CD4-positive, CD25-positive, alpha-beta regulatory T cell (primary cell): ENCODE results near the gene KIF13A. TPM values are rescaled to one million over a fixed set of nuclear protein-coding genes. Genes with fewer than 3 reads are reported as not detected.
"Not testable (repeated sequence)": the region's sequence is repeated elsewhere in the genome, so short reads cannot be mapped to it uniquely, and the experiment has no call there.

ENCODE experiments used
- ATAC-seq, 2 donors: fragments of 150-1000 bp; cut with Tn5 transposase; one replicate each; pipeline ENCODE4 v1.10.0; 2021; ENCODE audit warnings: low read depth in 2 of 2, moderate number of reproducible peaks in 2 of 2, moderate library complexity in 1 of 2
- DNase-seq, 3 donors: peaks; one replicate each; pipeline versions ENCODE4 v3.0.0 to v3.0.0-alpha.2; 2012 to 2022; ENCODE audit warnings: mixed read lengths in 1 of 3
- H3K27ac ChIP-seq: one replicate; pipeline ENCODE4 v1.7.0; 2013; ENCODE audit warnings: mild to moderate bottlenecking, low read length; ENCODE audit not compliant: insufficient read depth, poor library complexity, severe bottlenecking
- H3K27me3 ChIP-seq: one replicate; pipeline ENCODE4 v1.7.0; 2013; ENCODE audit warnings: low read length; ENCODE audit not compliant: control insufficient read depth, insufficient read depth
- H3K36me3 ChIP-seq: one replicate; pipeline ENCODE4 v1.7.0; 2013; ENCODE audit warnings: mild to moderate bottlenecking, low read length, moderate library complexity; ENCODE audit not compliant: control insufficient read depth, insufficient read depth
- H3K4me1 ChIP-seq: 2 replicates; pipeline ENCODE4 v1.7.0; 2013; ENCODE audit warnings: mild to moderate bottlenecking, low read length; ENCODE audit not compliant: insufficient read depth, control insufficient read depth, poor library complexity, severe bottlenecking
- H3K4me3 ChIP-seq: one replicate; pipeline ENCODE4 v1.7.0; 2013; ENCODE audit warnings: low read depth, mild to moderate bottlenecking, low read length, moderate library complexity
- H3K9me3 ChIP-seq, 2 experiments: 1 replicate in 1 of 2; 2 replicates in 1 of 2; pipeline ENCODE4 v1.7.0; 2013; ENCODE audit warnings: low read length in 2 of 2, mild to moderate bottlenecking in 1 of 2, moderate library complexity in 1 of 2; ENCODE audit not compliant: control insufficient read depth in 2 of 2
- H3K27ac Mint-ChIP-seq, 3 donors: one replicate each; pipeline ENCODE4 v1.8.0; 2020 to 2022; ENCODE audit warnings: mild to moderate bottlenecking in 3 of 3, mixed read lengths in 3 of 3, moderate library complexity in 2 of 3
- H3K27me3 Mint-ChIP-seq: one replicate; pipeline ENCODE4 v1.8.0; 2022; ENCODE audit warnings: mild to moderate bottlenecking, mixed read lengths
- H3K36me3 Mint-ChIP-seq: one replicate; pipeline ENCODE4 v1.8.0; 2020; ENCODE audit warnings: mixed read lengths
- H3K4me1 Mint-ChIP-seq, 4 donors: one replicate each; pipeline ENCODE4 v1.8.0; 2020 to 2022; ENCODE audit warnings: mixed read lengths in 4 of 4, mild to moderate bottlenecking in 1 of 4
- H3K4me3 Mint-ChIP-seq, 4 donors: one replicate each; pipeline ENCODE4 v1.8.0; 2020 to 2022; ENCODE audit warnings: mild to moderate bottlenecking in 4 of 4, mixed read lengths in 4 of 4, moderate library complexity in 3 of 4
- H3K9me3 Mint-ChIP-seq, 7 donors: one replicate each; pipeline ENCODE4 v1.8.0; 2020 to 2022; ENCODE audit warnings: mixed read lengths in 7 of 7, mild to moderate bottlenecking in 3 of 7, moderate library complexity in 2 of 7
- polyA plus RNA-seq, 4 donors: library from polyadenylated mRNA; unstranded; fragments of 300-500 nt; fragmentation: Illumina TruSeq; gene quantifications; one replicate each; pipeline ENCODE4 v1.2.3, GENCODE V29; 2021
- total RNA-seq: library from RNA; stranded (reverse); gene quantifications from one replicate; pipeline ENCODE4 v1.2.3, GENCODE V29; 2022

The KIF13A gene
- total and polyA plus RNA-seq, 5 donors from 2014 or later = 0.49 TPM; not detected in 4

GRCh38 chr6:17758119-17758518 lies 229.3 kb downstream of the KIF13A start:
- DNase-seq (no peak), ATAC-seq (no peak)
- Histone ChIP-seq H3K27ac (no peak overlapping the region), H3K9me3 (no peaks in the 10 kb centered on the region), H3K36me3 (no peaks in the 10 kb centered on the region), H3K27me3 (no peaks in the 10 kb centered on the region), H3K4me3 (no peak overlapping the region), H3K4me1 (no peaks in the 10 kb centered on the region)
- Mint-ChIP-seq H3K36me3 (no peaks in the 10 kb centered on the region), H3K27ac (no peak overlapping the region), H3K4me1 (no peaks in the 10 kb centered on the region), H3K9me3 (no peaks in the 10 kb centered on the region), H3K27me3 (peaks cover 15% of the 10 kb centered on the region), H3K4me3 (no peak overlapping the region)

- Mint-ChIP-seq H3K27me3 (peaks cover 8% of the 10 kb centered on the region), H3K9me3 (no peaks in the 10 kb centered on the region), H3K4me1 (no peaks in the 10 kb centered on the region), H3K4me3 (no peak overlapping the region), H3K27ac (peak overlapping the region in 1 of 3 donors; percentile 32), H3K36me3 (no peaks in the 10 kb centered on the region)
- Histone ChIP-seq H3K36me3 (no peaks in the 10 kb centered on the region), H3K27ac (no peak overlapping the region), H3K9me3 (no peaks in the 10 kb centered on the region), H3K4me3 (no peak overlapping the region), H3K27me3 (no peaks in the 10 kb centered on the region), H3K4me1 (no peaks in the 10 kb centered on the region)
- ATAC-seq (no peak), DNase-seq (no peak)
Observed at GRCh38 chr6:17754254-17754653, 233.2 kb downstream of the KIF13A start.

- H3K36me3 Mint-ChIP-seq, H3K27ac ChIP-seq, H3K27ac Mint-ChIP-seq, H3K4me3 ChIP-seq, H3K27me3 ChIP-seq, H3K4me3 Mint-ChIP-seq, H3K9me3 Mint-ChIP-seq, H3K4me1 ChIP-seq, H3K36me3 ChIP-seq, H3K4me1 Mint-ChIP-seq, ATAC-seq, H3K9me3 ChIP-seq, DNase-seq: not testable (repeated sequence)
- H3K27me3 Mint-ChIP-seq = peaks cover 25% of the 10 kb centered on the region
Observed at GRCh38 chr6:17745324-17745723, 242.1 kb downstream of the KIF13A start.

GRCh38 chr6:17744757-17745308 lies 242.6 kb downstream of the KIF13A start:
- not testable (repeated sequence) for H3K27ac ChIP-seq, H3K27ac Mint-ChIP-seq, H3K4me1 ChIP-seq, H3K36me3 Mint-ChIP-seq, H3K4me3 Mint-ChIP-seq, H3K9me3 Mint-ChIP-seq, H3K36me3 ChIP-seq, H3K4me3 ChIP-seq, H3K4me1 Mint-ChIP-seq, ATAC-seq, DNase-seq, H3K27me3 ChIP-seq, H3K9me3 ChIP-seq
- H3K27me3 Mint-ChIP-seq = peaks cover 26% of the 10 kb centered on the region

- peaks cover 26% of the 10 kb centered on the region for H3K27me3 Mint-ChIP-seq
- Histone ChIP-seq H3K36me3 (no peaks in the 10 kb centered on the region), H3K4me1 (no peaks in the 10 kb centered on the region), H3K9me3 (no peaks in the 10 kb centered on the region), H3K4me3 (no peak overlapping the region), H3K27me3 (no peaks in the 10 kb centered on the region), H3K27ac (no peak overlapping the region)
- no peak overlapping the region for H3K27ac Mint-ChIP-seq
- H3K4me3 Mint-ChIP-seq = no peak overlapping the region
- ATAC-seq = no peak
- no peaks in the 10 kb centered on the region for H3K36me3 Mint-ChIP-seq
- no peak for DNase-seq
- peaks cover 0 to 9% (median 2%) of the 10 kb centered on the region in 7 donors for H3K9me3 Mint-ChIP-seq
- H3K4me1 Mint-ChIP-seq = peaks cover 0 to 3% (median 0%) of the 10 kb centered on the region in 4 donors
Observed at GRCh38 chr6:17744019-17744756, 243.2 kb downstream of the KIF13A start.

- no peak for DNase-seq
- no peaks in the 10 kb centered on the region for H3K4me1 ChIP-seq
- H3K27ac ChIP-seq = no peak overlapping the region
- no peak overlapping the region for H3K4me3 Mint-ChIP-seq
- no peak overlapping the region for H3K27ac Mint-ChIP-seq
- H3K36me3 ChIP-seq = no peaks in the 10 kb centered on the region
- ATAC-seq = no peak
- H3K4me1 Mint-ChIP-seq = peaks cover 0 to 3% (median 0%) of the 10 kb centered on the region in 4 donors
- peaks cover 2 to 27% (median 9%) of the 10 kb centered on the region in 7 donors for H3K9me3 Mint-ChIP-seq
- no peaks in the 10 kb centered on the region for H3K27me3 ChIP-seq
- H3K27me3 Mint-ChIP-seq = peaks cover 26% of the 10 kb centered on the region
- peaks cover 4% of the 10 kb centered on the region for H3K36me3 Mint-ChIP-seq
- H3K9me3 ChIP-seq = peaks cover 15 to 23% of the 10 kb centered on the region in 2 experiments
- H3K4me3 ChIP-seq = no peak overlapping the region
Observed at GRCh38 chr6:17741507-17741906, 245.9 kb downstream of the KIF13A start.

GRCh38 chr6:17740559-17741220 lies 246.7 kb downstream of the KIF13A start:
- Mint-ChIP-seq H3K9me3 (peaks cover 2 to 28% (median 9%) of the 10 kb centered on the region in 7 donors), H3K4me3 (peak overlapping the region in 1 of 4 donors; percentile 39)
- H3K27ac ChIP-seq = no peak overlapping the region

More at GRCh38 chr6:17740559-17741220, 246.7 kb downstream of the KIF13A start:
- no peaks in the 10 kb centered on the region for H3K36me3 ChIP-seq
- no peaks in the 10 kb centered on the region for H3K4me1 ChIP-seq
- H3K4me1 Mint-ChIP-seq = peaks cover 0 to 3% (median 0%) of the 10 kb centered on the region in 4 donors
- H3K4me3 ChIP-seq = no peak overlapping the region
- ATAC-seq (no peak), DNase-seq (no peak)
- peaks cover 4% of the 10 kb centered on the region for H3K36me3 Mint-ChIP-seq
- H3K9me3 ChIP-seq = peaks cover 15 to 23% of the 10 kb centered on the region in 2 experiments
- H3K27me3 Mint-ChIP-seq = peaks cover 26% of the 10 kb centered on the region
- no peaks in the 10 kb centered on the region for H3K27me3 ChIP-seq
- H3K27ac Mint-ChIP-seq = no peak overlapping the region
